Measurements from ENCODE around the gene IPCEF1. TPM values are rescaled to one million over a fixed set of nuclear protein-coding genes. Genes with fewer than 3 reads are reported as not detected.

The IPCEF1 gene
- polyA plus RNA-seq, 2 of the 4 experiments (the other 2 are of a cell fraction): 0.01 TPM; not detected in 1

DNA sequence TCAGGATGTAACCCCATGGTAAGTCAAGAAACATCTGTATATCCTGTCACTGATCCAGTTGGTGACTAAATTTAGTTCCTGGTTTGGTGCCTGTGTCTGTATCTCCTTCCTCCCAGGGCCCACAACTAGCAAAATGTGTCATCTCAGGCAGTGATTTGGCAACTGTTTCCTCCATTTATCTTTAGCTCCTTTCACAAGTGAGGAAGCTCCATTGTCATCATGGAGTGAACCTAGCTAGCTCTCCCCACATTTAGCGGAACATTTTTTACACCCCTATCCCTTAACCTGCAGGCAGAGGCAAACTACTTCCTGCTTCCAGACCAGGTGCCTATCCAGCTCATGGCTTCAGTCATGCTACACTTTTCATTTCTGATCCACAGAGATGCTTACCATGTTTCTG is 99.5 kb downstream of the IPCEF1 start:
- no peak overlapping the region for H3K4me2 ChIP-seq
- ChIA-PET CTCF (interaction anchor here (0.6 kb wide), 1 partner anchor 104 kb away, joined by 4 read pairs; no protein-coding TSS in a partner anchor), POLR2A (no interaction called here)
- 0 out of 3 replicates have a peak, but pooled peaks cover 2% of the 10 kb centered on the region for H3K9me3 ChIP-seq
- ATAC-seq (no peak), DNase-seq (ENCODE audit: low read depth in 1 of 2, low spot score in 1 of 2) (no peak), FAIRE-seq (no peak)
- no peak overlapping the region for H3K27ac ChIP-seq
- 81% methylated on average over 1 of the region's 1 CpG for WGBS (ENCODE audit: missing lambda C conversion rate)
- TF ChIP-seq EHMT2 (IDR thresholded peaks at IDR 0.05; ENCODE audit: low read depth) (no peak), ZC3H11A (IDR thresholded peaks at IDR 0.05) (no peak), RAD21 (conservative IDR thresholded peaks at IDR 0.05 in 1 of 2, IDR thresholded peaks at IDR 0.05 in 1 of 2) (no peak), POLR2A (IDR thresholded peaks at IDR 0.05; ENCODE audit: low read length) (no peak), JUN (IDR thresholded peaks at IDR 0.05) (no peak), RARB (CRISPR knock-in tag; IDR thresholded peaks at IDR 0.05) (no peak), CEBPB (IDR thresholded peaks at IDR 0.05) (no peak), RNF2 (IDR thresholded peaks at IDR 0.05; ENCODE audit: borderline replicate concordance, low read depth) (no peak), MAFK (IDR thresholded peaks at IDR 0.05; ENCODE audit: partially characterized antibody) (no peak), HDAC2 (IDR thresholded peaks at IDR 0.05) (no peak), NPAS2 (CRISPR knock-in tag; IDR thresholded peaks at IDR 0.05; ENCODE audit: borderline replicate concordance) (no peak), EP300 (IDR thresholded peaks at IDR 0.05) (no peak)
- TF ChIP-seq, protein P1, sequence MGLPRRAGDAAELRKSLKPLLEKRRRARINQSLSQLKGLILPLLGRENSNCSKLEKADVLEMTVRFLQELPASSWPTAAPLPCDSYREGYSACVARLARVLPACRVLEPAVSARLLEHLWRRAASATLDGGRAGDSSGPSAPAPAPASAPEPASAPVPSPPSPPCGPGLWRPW (IDR thresholded peaks at IDR 0.05): no peak
- TF ChIP-seq, protein P2, sequence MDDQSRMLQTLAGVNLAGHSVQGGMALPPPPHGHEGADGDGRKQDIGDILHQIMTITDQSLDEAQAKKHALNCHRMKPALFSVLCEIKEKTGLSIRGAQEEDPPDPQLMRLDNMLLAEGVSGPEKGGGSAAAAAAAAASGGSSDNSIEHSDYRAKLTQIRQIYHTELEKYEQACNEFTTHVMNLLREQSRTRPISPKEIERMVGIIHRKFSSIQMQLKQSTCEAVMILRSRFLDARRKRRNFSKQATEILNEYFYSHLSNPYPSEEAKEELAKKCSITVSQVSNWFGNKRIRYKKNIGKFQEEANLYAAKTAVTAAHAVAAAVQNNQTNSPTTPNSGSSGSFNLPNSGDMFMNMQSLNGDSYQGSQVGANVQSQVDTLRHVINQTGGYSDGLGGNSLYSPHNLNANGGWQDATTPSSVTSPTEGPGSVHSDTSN (IDR thresholded peaks at IDR 0.05): no peak
- no peak overlapping the region for H3K4me3 ChIP-seq
- no peaks in the 10 kb centered on the region for H3K4me1 ChIP-seq

DNA sequence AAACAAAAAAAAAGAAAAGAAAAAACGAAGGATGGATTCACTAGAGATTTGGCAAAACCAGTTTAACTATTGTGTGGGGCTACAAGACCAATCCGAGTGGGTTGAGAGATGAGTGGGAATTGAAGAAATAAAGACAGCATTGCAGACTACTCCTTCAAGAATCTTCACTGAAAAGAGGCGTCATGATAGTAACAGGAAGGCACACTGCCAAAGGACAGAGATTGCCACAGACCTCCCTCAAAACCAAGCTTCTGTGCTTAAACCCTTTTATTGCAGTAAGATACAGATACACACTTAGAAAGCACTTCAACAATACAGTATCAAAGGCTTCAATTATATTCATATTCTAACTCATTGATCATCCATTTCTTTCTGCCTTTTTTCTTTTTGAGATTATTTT is 103.9 kb downstream of the IPCEF1 start:
- TF ChIP-seq JUN (IDR thresholded peaks at IDR 0.05) (no peak), EHMT2 (IDR thresholded peaks at IDR 0.05; ENCODE audit: low read depth) (no peak), CBX2 (IDR thresholded peaks at IDR 0.05; ENCODE audit: borderline replicate concordance, low read depth) (no peak), NR3C1 (IDR thresholded peaks at IDR 0.05) (no peak), CEBPB (IDR thresholded peaks at IDR 0.05) (no peak), HOXA7 (CRISPR knock-in tag; IDR thresholded peaks at IDR 0.05) (no peak), FOSB (CRISPR knock-in tag; IDR thresholded peaks at IDR 0.05) (no peak), HOXB5 (CRISPR knock-in tag; IDR thresholded peaks at IDR 0.05) (no peak), RARB (CRISPR knock-in tag; IDR thresholded peaks at IDR 0.05) (no peak), KDM1A (IDR thresholded peaks at IDR 0.05; ENCODE audit: low read depth) (no peak), HEYL (CRISPR knock-in tag; IDR thresholded peaks at IDR 0.05) (no peak), MAZ (IDR thresholded peaks at IDR 0.05; ENCODE audit: borderline replicate concordance, low read depth, low read length) (no peak), CBX8 (IDR thresholded peaks at IDR 0.05) (no peak), NFE2L2 (conservative IDR thresholded peaks at IDR 0.05; ENCODE audit: low read length) (no peak), MAFK (IDR thresholded peaks at IDR 0.05; ENCODE audit: partially characterized antibody) (no peak)
- TF ChIP-seq, protein P2 (IDR thresholded peaks at IDR 0.05): no peak
- TF ChIP-seq, protein P3, sequence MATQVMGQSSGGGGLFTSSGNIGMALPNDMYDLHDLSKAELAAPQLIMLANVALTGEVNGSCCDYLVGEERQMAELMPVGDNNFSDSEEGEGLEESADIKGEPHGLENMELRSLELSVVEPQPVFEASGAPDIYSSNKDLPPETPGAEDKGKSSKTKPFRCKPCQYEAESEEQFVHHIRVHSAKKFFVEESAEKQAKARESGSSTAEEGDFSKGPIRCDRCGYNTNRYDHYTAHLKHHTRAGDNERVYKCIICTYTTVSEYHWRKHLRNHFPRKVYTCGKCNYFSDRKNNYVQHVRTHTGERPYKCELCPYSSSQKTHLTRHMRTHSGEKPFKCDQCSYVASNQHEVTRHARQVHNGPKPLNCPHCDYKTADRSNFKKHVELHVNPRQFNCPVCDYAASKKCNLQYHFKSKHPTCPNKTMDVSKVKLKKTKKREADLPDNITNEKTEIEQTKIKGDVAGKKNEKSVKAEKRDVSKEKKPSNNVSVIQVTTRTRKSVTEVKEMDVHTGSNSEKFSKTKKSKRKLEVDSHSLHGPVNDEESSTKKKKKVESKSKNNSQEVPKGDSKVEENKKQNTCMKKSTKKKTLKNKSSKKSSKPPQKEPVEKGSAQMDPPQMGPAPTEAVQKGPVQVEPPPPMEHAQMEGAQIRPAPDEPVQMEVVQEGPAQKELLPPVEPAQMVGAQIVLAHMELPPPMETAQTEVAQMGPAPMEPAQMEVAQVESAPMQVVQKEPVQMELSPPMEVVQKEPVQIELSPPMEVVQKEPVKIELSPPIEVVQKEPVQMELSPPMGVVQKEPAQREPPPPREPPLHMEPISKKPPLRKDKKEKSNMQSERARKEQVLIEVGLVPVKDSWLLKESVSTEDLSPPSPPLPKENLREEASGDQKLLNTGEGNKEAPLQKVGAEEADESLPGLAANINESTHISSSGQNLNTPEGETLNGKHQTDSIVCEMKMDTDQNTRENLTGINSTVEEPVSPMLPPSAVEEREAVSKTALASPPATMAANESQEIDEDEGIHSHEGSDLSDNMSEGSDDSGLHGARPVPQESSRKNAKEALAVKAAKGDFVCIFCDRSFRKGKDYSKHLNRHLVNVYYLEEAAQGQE (IDR thresholded peaks at IDR 0.05): no peak
- ChIA-PET CTCF (no interaction called here), POLR2A (no interaction called here)
- H3K4me3 ChIP-seq: no peak overlapping the region
- H3K9me3 ChIP-seq: 0 out of 3 replicates have a peak, but pooled peaks cover 2% of the 10 kb centered on the region
- no peak overlapping the region for H3K27ac ChIP-seq
- DNase-seq (ENCODE audit: low read depth in 1 of 2, low spot score in 1 of 2) (no peak), FAIRE-seq (no peak), ATAC-seq (no peak)
- WGBS (ENCODE audit: missing lambda C conversion rate): 42% methylated on average over 3 of the region's 3 CpGs
- no peaks in the 10 kb centered on the region for H3K4me1 ChIP-seq
- H3K4me2 ChIP-seq: no peak overlapping the region
